ENCODE measurements around the gene TPM1. TPM values are rescaled to one million over a fixed set of nuclear protein-coding genes. Genes with fewer than 3 reads are reported as not detected.

The TPM1 gene
- total and polyA plus RNA-seq, 7 experiments from 2014 or later: 6.0 to 24.7 (median 12.9) TPM

- no peak for ATAC-seq
- ChIA-PET CTCF (no interaction called here), POLR2A (no interaction called here)
- no peak overlapping the region for H3K4me3 Mint-ChIP-seq
- H3K36me3 ChIP-seq (ENCODE audit: control insufficient read depth in 2 of 3, insufficient read depth in 3 of 3, low read length in 3 of 3): no peaks in the 10 kb centered on the region
- H3K9me3 Mint-ChIP-seq: peaks cover 0 to 2% (median 0%) of the 10 kb centered on the region in 11 donors
- H3K27ac Mint-ChIP-seq: no peak overlapping the region
- DNase-seq: no peak
- H3K36me3 Mint-ChIP-seq: no peaks in the 10 kb centered on the region
- H3K4me1 ChIP-seq (ENCODE audit: control insufficient read depth in 2 of 2, insufficient read depth in 2 of 2, low read length in 2 of 2): no peaks in the 10 kb centered on the region
- peaks cover 4 to 22% (median 5%) of the 10 kb centered on the region in 5 donors for H3K27me3 Mint-ChIP-seq
- H3K9me3 ChIP-seq (ENCODE audit: control insufficient read depth in 2 of 3, low read length in 3 of 3): no peaks in the 10 kb centered on the region
- peaks cover 0 to 2% (median 0%) of the 10 kb centered on the region in 7 donors for H3K4me1 Mint-ChIP-seq
- intact Hi-C loops (cut with micrococcal nuclease): no loop called here
- no peak overlapping the region for H3K27ac ChIP-seq (ENCODE audit: low read depth, low read length)
- H3K27me3 ChIP-seq (ENCODE audit: control insufficient read depth in 2 of 2, insufficient read depth in 2 of 2, low read length in 2 of 2): no peaks in the 10 kb centered on the region
- no peak overlapping the region for H3K4me3 ChIP-seq (ENCODE audit: low read length)
Measured at GRCh38 chr15:63109920-63110319, 67.4 kb downstream of the TPM1 start.

GRCh38 chr15:63110428-63111026 is 68.0 kb downstream of the TPM1 start:
- Histone ChIP-seq H3K9me3 (ENCODE audit: control insufficient read depth in 2 of 3, low read length in 3 of 3) (no peaks in the 10 kb centered on the region), H3K27me3 (ENCODE audit: control insufficient read depth in 2 of 2, insufficient read depth in 2 of 2, low read length in 2 of 2) (no peaks in the 10 kb centered on the region), H3K4me3 (ENCODE audit: low read length) (no peak overlapping the region), H3K27ac (ENCODE audit: low read depth, low read length) (no peak overlapping the region), H3K36me3 (ENCODE audit: control insufficient read depth in 2 of 3, insufficient read depth in 3 of 3, low read length in 3 of 3) (no peaks in the 10 kb centered on the region), H3K4me1 (ENCODE audit: control insufficient read depth in 2 of 2, insufficient read depth in 2 of 2, low read length in 2 of 2) (no peaks in the 10 kb centered on the region)
- DNase-seq: no peak
- Mint-ChIP-seq H3K27ac (no peak overlapping the region), H3K9me3 (no peaks in the 10 kb centered on the region), H3K27me3 (peaks cover 3 to 19% (median 4%) of the 10 kb centered on the region in 5 donors), H3K36me3 (no peaks in the 10 kb centered on the region), H3K4me3 (no peak overlapping the region), H3K4me1 (peaks cover 0 to 2% (median 0%) of the 10 kb centered on the region in 7 donors)
- POLR2A ChIA-PET: interaction anchor here (0.8 kb wide), 1 partner anchor 41 kb away, joined by 3 read pairs; no protein-coding TSS in a partner anchor
- ATAC-seq: no peak
- CTCF ChIA-PET: interaction anchor here (0.8 kb wide), 1 partner anchor 10 kb away, joined by 3 read pairs; no protein-coding TSS in a partner anchor
- intact Hi-C loops (cut with micrococcal nuclease): no loop called here

DNA sequence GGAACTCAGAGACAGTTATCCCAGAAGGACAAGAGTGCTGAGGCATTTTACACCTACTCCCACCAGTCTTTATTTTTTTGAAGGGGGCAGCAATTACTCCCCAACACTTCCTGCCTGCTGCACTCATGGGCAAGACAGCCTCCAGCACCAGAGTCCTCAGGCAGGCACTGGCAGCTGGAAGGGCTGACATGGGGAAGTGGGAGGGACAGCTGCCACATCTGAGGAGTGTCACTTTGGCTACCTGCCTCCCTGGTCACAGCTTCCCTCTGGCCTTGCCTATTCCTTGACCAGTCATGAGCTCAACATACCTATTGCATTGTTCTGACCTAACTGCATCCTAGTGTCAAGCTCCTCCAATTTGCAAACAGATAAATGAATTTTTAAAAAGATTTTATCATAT is 68.9 kb downstream of the TPM1 start:
- Mint-ChIP-seq H3K27me3 (peaks cover 0 to 19% (median 0%) of the 10 kb centered on the region in 5 donors), H3K4me1 (no peaks in the 10 kb centered on the region), H3K27ac (no peak overlapping the region), H3K9me3 (no peaks in the 10 kb centered on the region), H3K36me3 (no peaks in the 10 kb centered on the region), H3K4me3 (no peak overlapping the region)
- H3K4me3 ChIP-seq (ENCODE audit: low read length): no peak overlapping the region
- POLR2A ChIA-PET: interaction anchor here (0.5 kb wide), 1 partner anchor 1930 kb away, joined by 3 read pairs; no protein-coding TSS in a partner anchor
- H3K9me3 ChIP-seq (ENCODE audit: control insufficient read depth in 2 of 3, low read length in 3 of 3): no peaks in the 10 kb centered on the region
- no peaks in the 10 kb centered on the region for H3K4me1 ChIP-seq (ENCODE audit: control insufficient read depth in 2 of 2, insufficient read depth in 2 of 2, low read length in 2 of 2)
- no peaks in the 10 kb centered on the region for H3K27me3 ChIP-seq (ENCODE audit: control insufficient read depth in 2 of 2, insufficient read depth in 2 of 2, low read length in 2 of 2)
- no peak overlapping the region for H3K27ac ChIP-seq (ENCODE audit: low read depth, low read length)
- DNase-seq: no peak
- intact Hi-C loops (cut with micrococcal nuclease): no loop called here
- no peaks in the 10 kb centered on the region for H3K36me3 ChIP-seq (ENCODE audit: control insufficient read depth in 2 of 3, insufficient read depth in 3 of 3, low read length in 3 of 3)
- CTCF ChIA-PET: no interaction called here
- no peak for ATAC-seq

- no peaks in the 10 kb centered on the region for H3K9me3 ChIP-seq (ENCODE audit: control insufficient read depth in 2 of 3, low read length in 3 of 3)
- Mint-ChIP-seq H3K4me3 (no peak overlapping the region), H3K27me3 (peaks cover 0 to 19% (median 0%) of the 10 kb centered on the region in 5 donors), H3K27ac (no peak overlapping the region), H3K4me1 (no peaks in the 10 kb centered on the region), H3K36me3 (no peaks in the 10 kb centered on the region), H3K9me3 (no peaks in the 10 kb centered on the region)
- H3K27ac ChIP-seq (ENCODE audit: low read depth, low read length): no peak overlapping the region
- DNase-seq (no peak), ATAC-seq (no peak)
- no peaks in the 10 kb centered on the region for H3K36me3 ChIP-seq (ENCODE audit: control insufficient read depth in 2 of 3, insufficient read depth in 3 of 3, low read length in 3 of 3)
- H3K4me3 ChIP-seq (ENCODE audit: low read length): no peak overlapping the region
- ChIA-PET POLR2A (no interaction called here), CTCF (interaction anchor here (0.6 to 0.7 kb wide), 2 partner anchors 958 to 1749 kb away, joined by 3 read pairs; no protein-coding TSS in a partner anchor)
- H3K27me3 ChIP-seq (ENCODE audit: control insufficient read depth in 2 of 2, insufficient read depth in 2 of 2, low read length in 2 of 2): no peaks in the 10 kb centered on the region
- intact Hi-C loops (cut with micrococcal nuclease): no loop called here
- no peaks in the 10 kb centered on the region for H3K4me1 ChIP-seq (ENCODE audit: control insufficient read depth in 2 of 2, insufficient read depth in 2 of 2, low read length in 2 of 2)
Measured at GRCh38 chr15:63112871-63113270, 70.3 kb downstream of the TPM1 start.

DNA sequence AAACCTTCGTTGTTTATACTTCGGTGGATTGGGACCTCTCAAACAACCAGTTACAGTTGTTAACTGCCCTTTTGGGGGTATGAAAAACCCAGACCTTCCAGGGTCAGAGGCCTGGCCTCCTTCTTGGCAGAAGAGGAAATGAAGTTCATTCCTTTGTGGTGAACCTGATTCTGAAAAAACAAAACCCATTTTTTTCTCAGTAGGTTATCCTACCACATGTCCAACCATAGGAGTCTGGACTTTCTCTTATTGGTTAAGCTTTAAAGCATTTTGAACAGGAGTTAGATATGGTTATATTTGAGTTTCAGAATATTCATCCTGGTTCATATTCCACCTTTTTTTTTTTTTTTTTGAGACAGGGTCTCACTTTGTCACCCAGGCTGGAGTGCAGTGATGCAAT is 71.9 kb downstream of the TPM1 start:
- Mint-ChIP-seq H3K4me3 (no peak overlapping the region), H3K9me3 (peaks cover 0 to 6% (median 3%) of the 10 kb centered on the region in 11 donors), H3K4me1 (no peaks in the 10 kb centered on the region), H3K27me3 (peaks cover 0 to 12% (median 0%) of the 10 kb centered on the region in 5 donors), H3K36me3 (peaks cover 0 to 3% (median 3%) of the 10 kb centered on the region in 5 donors), H3K27ac (no peak overlapping the region)
- ChIA-PET POLR2A (no interaction called here), CTCF (no interaction called here)
- H3K36me3 ChIP-seq (ENCODE audit: control insufficient read depth in 2 of 3, insufficient read depth in 3 of 3, low read length in 3 of 3): no peaks in the 10 kb centered on the region
- peaks cover 0 to 7% (median under 1%) of the 10 kb centered on the region in 3 experiments for H3K9me3 ChIP-seq (ENCODE audit: control insufficient read depth in 2 of 3, low read length in 3 of 3)
- no peak for ATAC-seq
- no peaks in the 10 kb centered on the region for H3K4me1 ChIP-seq (ENCODE audit: control insufficient read depth in 2 of 2, insufficient read depth in 2 of 2, low read length in 2 of 2)
- H3K27ac ChIP-seq (ENCODE audit: low read depth, low read length): no peak overlapping the region
- no peak for DNase-seq
- H3K4me3 ChIP-seq (ENCODE audit: low read length): no peak overlapping the region
- intact Hi-C loops (cut with micrococcal nuclease): no loop called here
- no peaks in the 10 kb centered on the region for H3K27me3 ChIP-seq (ENCODE audit: control insufficient read depth in 2 of 2, insufficient read depth in 2 of 2, low read length in 2 of 2)

Other genes starting within 250 kb of the TPM1 start
- gene LACTB, start 79.1 kb downstream of the TPM1 start, total RNA-seq: 10 to 100 TPM in 4 of 5 experiments, 1 to 10 TPM in 1; 9.8 to 23.2 (median 10.7) TPM
- 10 to 100 TPM in 1 of 2 donors, 1 to 10 TPM in 1; 8.2 to 10.3 TPM for gene LACTB, start 79.1 kb downstream of the TPM1 start, polyA plus RNA-seq
- gene RPS27L, start 114.7 kb downstream of the TPM1 start, total RNA-seq: 100 to 1,000 TPM in 3 of 5 experiments, 10 to 100 TPM in 2; 38.7 to 248 (median 111) TPM
- gene RPS27L, start 114.7 kb downstream of the TPM1 start, polyA plus RNA-seq: 100 to 1,000 TPM in 1 of 2 donors, 10 to 100 TPM in 1; 86.8 to 224 TPM
- 100 to 1,000 TPM in 1 of 5 experiments, 10 to 100 TPM in 4; 37.2 to 100 (median 71.3) TPM for gene RAB8B, start 146.9 kb downstream of the TPM1 start, total RNA-seq
- 10 to 100 TPM; 30.4 to 32.0 TPM for gene RAB8B, start 146.9 kb downstream of the TPM1 start, polyA plus RNA-seq
- 10 to 100 TPM in 4 of 5 experiments, 1 to 10 TPM in 1; 9.9 to 29.9 (median 17.6) TPM for gene APH1B, start 234.9 kb downstream of the TPM1 start, total RNA-seq
- 10 to 100 TPM; 10.9 to 11.4 TPM for gene APH1B, start 234.9 kb downstream of the TPM1 start, polyA plus RNA-seq

Measured in naive thymus-derived CD4-positive, alpha-beta T cell (primary cell).